HPDE6-E6E7 (cell line): ENCODE data around the gene MEX3A.
"Not testable (repeated sequence)": the region's sequence is repeated elsewhere in the genome, so short reads cannot be mapped to it uniquely, and the experiment has no call there.

ENCODE experiments used
- DNase-seq: peaks from one replicate; pipeline ENCODE4 v3.0.0; 2011; ENCODE audit warnings: missing footprints; ENCODE audit errors: extremely low spot score

MEX3A gene

DNA sequence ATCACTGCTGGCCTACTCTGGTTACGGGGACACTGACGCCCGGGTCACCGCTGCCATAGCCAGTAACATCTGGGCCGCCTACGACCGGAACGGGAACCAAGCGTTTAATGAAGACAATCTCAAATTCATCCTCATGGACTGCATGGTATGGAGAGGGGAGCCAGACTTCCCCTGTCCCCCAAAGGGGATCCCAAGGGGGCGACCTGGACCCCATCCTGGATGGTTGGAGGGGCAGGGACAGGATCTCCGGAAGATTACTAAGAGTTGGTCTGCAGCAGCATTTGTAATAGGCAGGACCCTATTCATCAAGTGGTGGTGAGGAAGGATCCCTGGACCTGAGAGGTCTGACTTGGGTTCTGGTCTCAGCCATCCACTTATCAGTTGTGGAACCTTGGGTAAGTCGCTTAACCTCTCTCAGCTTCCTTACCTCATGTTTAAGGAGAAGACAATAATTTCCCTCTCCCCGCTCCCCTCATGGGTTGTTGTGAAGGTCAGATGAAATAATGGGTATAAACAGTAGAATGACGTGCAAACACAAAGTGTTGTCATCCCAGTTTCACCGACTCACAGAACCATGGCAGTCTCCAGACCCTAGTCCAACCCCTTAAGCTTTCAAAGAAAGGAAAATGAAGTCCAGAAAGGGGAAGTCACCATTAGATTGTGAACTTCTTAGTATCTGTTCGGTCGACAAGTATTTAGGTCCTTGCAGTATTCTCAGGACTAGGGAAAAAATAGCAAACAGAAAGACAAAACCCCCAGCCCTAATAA lies 26.8 kb downstream of the MEX3A start:
- DNase-seq: no peak

- peak; percentile 95 for DNase-seq
These were observed 27.6 kb downstream of the MEX3A start, which contains the start of gene LAMTOR2 for GRCh38 chr1:156054500-156055280. TSS of gene LAMTOR2 (plus strand) at chr1:156054782. CDS start at chr1:156054890, 108 bp downstream.

DNA sequence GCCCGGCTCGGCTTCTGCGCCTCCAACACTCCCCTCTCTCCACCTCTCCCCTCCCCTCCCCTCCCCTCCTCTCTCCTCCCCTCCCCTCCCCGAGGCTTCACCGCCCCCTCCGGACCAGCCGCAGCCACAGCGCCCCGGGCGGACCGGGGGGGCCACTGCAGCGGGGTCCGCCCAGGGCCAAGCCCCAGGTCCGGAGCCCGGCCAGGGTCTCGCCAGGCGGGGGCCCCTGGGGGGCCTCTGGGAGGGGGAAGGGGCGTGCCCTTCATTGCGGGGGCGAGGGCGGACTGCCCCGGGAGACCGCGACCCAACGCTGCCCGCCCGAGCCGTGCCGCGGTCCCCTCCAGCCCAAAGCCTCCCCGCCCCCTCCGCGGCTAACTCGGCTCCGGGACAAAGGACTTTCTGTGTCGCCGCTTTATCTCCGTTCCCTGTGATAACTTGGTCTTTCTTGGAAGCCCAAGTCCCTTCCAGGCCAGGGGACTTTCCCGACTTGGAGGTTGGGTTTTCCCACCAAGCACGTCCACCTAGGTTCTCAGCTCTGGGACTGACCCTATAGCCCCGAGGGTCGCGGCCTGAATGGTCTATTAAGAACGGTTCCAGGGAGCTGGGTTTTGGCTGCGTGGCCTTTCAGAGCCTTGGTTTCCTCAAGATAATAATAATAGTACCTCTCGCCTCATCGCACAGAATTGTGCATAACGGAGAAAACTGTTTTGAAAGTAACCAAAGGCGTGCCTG lies 28.3 kb downstream of the MEX3A start, which contains the start of gene UBQLN4:
Gene UBQLN4 (minus strand): TSS at position 31 of the 732 bp plus-strand sequence. CDS start 97 bp downstream, outside the sequence.
- DNase-seq: peak; percentile 71

DNA sequence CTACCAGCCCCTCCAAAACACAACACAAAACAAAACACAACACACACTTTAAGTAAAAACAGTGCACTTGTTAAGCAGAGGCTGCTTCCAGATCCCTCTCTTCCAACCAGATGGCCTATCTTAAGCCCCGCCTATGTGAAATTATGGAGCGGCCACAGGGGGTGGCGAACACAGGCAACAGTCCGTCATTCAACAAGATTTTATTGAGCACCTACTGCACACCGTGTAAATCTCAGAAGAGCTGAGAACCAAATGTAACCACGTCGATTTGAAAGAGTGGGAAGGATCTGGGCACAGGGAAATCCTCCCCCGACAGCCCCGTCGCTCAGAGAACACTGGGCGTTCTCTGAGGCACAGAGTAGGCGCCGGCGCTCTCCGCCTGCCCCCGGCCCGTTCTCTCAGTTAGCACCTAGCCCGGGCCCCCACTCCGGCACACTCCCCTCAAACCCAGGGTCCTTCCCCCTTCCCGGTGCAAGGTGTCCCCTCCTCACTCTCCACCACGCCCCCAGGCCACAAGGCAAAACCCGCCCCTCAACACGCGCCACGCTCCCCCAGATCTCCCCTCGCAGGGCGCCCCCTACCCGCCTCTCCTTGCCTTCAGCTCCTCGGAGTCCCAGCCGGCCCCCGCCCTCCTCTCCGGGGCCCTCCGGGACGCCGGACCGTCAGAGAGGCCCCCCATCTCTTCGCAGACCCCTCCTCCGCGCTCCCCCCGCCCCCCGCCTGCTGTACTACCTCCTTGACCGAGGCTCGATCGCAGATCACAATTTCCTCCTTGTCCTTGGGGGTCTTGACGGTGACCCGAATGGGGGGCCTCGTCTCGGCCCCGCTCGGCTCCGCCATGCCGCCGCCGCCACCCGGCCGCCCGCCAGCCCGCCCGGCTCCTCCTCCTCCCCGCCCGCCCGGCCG lies 29.1 kb downstream of the MEX3A start:
- peak; percentile 72 for DNase-seq

DNA sequence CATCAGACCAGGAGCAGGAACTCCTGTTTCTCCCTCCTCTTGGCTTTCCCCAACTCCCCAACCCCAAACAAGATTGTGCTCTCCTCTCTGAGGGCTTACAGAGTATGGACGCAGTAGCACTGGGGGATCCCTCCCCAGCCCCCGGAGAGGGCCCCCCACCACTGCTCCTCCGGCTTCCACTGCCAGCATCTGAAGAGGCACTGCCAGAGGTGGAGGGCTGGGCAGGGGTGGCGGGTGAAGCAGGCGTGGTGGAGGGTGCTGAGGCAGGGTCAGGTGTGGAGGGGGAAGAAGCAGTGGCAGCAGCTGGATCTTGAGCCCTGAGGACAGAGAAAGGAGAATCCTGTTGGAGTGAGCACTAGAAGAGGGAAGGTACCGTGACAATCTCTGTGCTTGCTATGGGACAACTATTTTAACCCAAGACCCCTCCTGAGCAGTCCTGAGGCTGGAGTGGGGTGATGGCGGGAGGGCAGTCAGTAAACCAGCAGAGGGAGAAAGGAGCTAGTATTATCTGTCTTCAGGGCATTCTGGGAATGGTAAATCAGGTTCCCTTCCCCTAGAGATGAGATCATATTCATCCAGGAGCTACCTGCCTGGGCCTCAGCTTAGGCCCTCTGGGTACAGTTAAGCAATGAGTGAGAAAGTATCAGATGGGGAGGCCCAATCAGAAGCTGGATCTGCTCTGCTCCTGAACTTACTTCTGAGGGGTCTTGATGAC lies 31.1 kb downstream of the MEX3A start:
- no peak for DNase-seq

DNA sequence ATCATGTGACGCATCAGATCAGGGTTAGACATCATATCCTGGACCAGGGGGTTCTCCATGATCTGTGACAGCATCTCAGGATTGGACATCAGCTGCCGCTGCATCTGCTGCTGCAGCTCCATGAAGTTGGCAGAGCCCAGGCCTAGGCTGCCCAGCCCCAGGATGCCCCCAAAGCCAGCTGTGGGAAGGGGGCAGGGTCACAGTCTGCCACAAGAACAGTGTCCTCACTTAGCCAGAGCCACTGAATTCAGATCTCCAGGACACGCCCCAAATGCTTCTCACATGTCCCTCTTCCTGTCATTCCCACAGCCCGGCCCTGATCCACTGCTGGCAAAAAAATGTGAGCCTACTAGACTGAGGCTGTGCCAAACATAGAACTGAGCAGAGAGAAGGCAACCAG lies 31.9 kb downstream of the MEX3A start:
- no peak for DNase-seq

- no peak for DNase-seq
These were observed 33.5 kb downstream of the MEX3A start for GRCh38 chr1:156048663-156049258.

GRCh38 chr1:156045076-156045475 lies 37.2 kb downstream of the MEX3A start:
- no peak for DNase-seq

GRCh38 chr1:156042828-156043227 lies 39.4 kb downstream of the MEX3A start:
- DNase-seq: no peak

DNA sequence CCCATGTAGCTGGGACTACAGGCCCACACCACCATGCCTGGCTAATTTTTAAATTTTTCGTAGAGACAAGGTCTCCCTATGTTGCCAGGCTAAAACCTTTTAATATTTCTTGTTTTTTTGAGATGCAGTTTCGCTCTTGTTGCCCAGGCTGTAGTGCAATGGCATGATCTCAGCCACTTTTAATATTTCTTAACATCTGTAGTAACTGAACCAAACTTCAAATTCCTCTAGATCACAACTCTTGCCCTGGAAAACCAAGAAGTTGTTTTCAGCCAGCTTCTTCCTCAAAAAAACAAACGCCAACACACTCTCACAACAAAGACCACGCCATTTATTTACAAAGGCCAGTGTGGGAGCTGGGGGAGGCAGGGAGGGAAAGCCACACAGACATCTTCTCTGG lies 47.3 kb downstream of the MEX3A start:
- not testable (repeated sequence) for DNase-seq

- no peak for DNase-seq
These were observed 49.3 kb downstream of the MEX3A start for GRCh38 chr1:156033011-156033410.

GRCh38 chr1:156026588-156026987 lies 55.7 kb downstream of the MEX3A start:
- DNase-seq: no peak

GRCh38 chr1:156025876-156026275 lies 56.4 kb downstream of the MEX3A start:
- no peak for DNase-seq

DNA sequence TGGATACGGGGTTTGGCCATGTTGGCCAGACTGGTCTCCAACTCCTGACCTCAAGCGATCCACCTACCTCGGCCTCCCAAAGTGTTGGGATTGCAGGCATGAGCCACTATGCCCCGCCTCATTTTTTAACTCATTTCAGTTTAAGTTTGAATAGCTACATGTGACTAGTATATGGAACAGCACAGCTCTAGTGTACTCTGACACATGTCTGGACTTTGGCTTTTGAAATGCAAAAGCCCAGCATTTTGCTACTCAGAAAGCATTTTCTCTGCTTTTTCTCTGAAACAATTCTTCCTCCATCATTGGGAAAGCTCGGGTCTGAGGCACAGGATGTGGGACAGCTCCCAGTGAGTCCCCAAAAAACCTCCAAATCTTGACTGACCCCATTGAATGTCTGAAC lies 57.5 kb downstream of the MEX3A start:
- no peak for DNase-seq
